LNCAP (cell line): Measurements from ENCODE around the gene MCRS1.
"Not testable (repeated sequence)": the region's sequence is repeated elsewhere in the genome, so short reads cannot be mapped to it uniquely, and the experiment has no call there.

Source experiments
- CTCF ChIP-seq: fragments of 450-650 bp; IDR thresholded peaks from 2 replicates; pipeline ENCODE4 v1.5.1; 2017; ENCODE audit warnings: mild to moderate bottlenecking

Gene MCRS1

GRCh38 chr12:49567611-49568441 lies at the start of gene MCRS1:
Gene MCRS1 (minus strand): TSS chr12:49568142. CDS start chr12:49566731, 1,411 bp downstream.
- TF ChIP-seq CTCF, result no peak

- TF ChIP-seq CTCF, result no peak
Measured at GRCh38 chr12:49616533-49617219, 48.7 kb upstream of the MCRS1 start.

GRCh38 chr12:49615725-49616124 lies 47.8 kb upstream of the MCRS1 start:
- no peak for TF ChIP-seq CTCF

GRCh38 chr12:49612210-49612609 lies 44.3 kb upstream of the MCRS1 start:
- no peak for TF ChIP-seq CTCF

GRCh38 chr12:49609875-49610154 lies 41.9 kb upstream of the MCRS1 start:
- TF ChIP-seq CTCF, result peak; percentile 60

GRCh38 chr12:49609059-49609874 lies 41.3 kb upstream of the MCRS1 start:
- no peak for TF ChIP-seq CTCF

GRCh38 chr12:49605539-49605938 lies 37.6 kb upstream of the MCRS1 start, which contains the start of gene FAM186B:
Gene FAM186B (minus strand): TSS chr12:49605639. CDS start chr12:49605477, 162 bp downstream.
- TF ChIP-seq CTCF, result not testable (repeated sequence)
